K562 (cell line): ENCODE measurements around the gene PPP4R3A. TPM values are rescaled to one million over a fixed set of nuclear protein-coding genes. Genes with fewer than 3 reads are reported as not detected.
A peak's percentile ranks its signal among the peaks of the same experiment; 100 is the strongest.
"Not testable (repeated sequence)": the region's sequence is repeated elsewhere in the genome, so short reads cannot be mapped to it uniquely, and the experiment has no call there.

ENCODE experiments used
- CXXC5 ChIP-seq: fragments of 250-450 bp; sonication (Bioruptor Pico); IDR thresholded peaks from 2 replicates; pipeline ENCODE4 v1.8.0; 2022; ENCODE audit warnings: inconsistent platforms, mild to moderate bottlenecking, moderate library complexity
- GATAD2B ChIP-seq: fragments of 450-650 bp; IDR thresholded peaks from 2 replicates; pipeline ENCODE4 v1.6.1; 2017; ENCODE audit warnings: mild to moderate bottlenecking, borderline replicate concordance
- LCOR ChIP-seq: sonication (generic); formaldehyde crosslinking; IDR thresholded peaks from 2 replicates; pipeline ENCODE4 v1.8.0; 2022; ENCODE audit warnings: mild to moderate bottlenecking, missing genetic modification reagents
- MGA ChIP-seq: fragments of 450-650 bp; IDR thresholded peaks from 2 replicates; pipeline ENCODE4 v1.6.1; 2016; ENCODE audit warnings: mild to moderate bottlenecking, moderate library complexity
- MYC ChIP-seq, 2 experiments: fragments of 250-450 bp in 1 of 2; sonication (Bioruptor Pico) in 1 of 2; IDR thresholded peaks; 2 replicates each; pipeline versions ENCODE4 v1.5.1 to v1.6.1; 2012 to 2021; ENCODE audit warnings: low read depth in 2 of 2, borderline replicate concordance in 1 of 2, improper control_type of control experiment in 1 of 2, low read length in 1 of 2, mild to moderate bottlenecking in 1 of 2, moderate library complexity in 1 of 2
- NONO ChIP-seq, 2 experiments: fragments of 200-400 bp in 1 of 2; fragments of 450-650 bp in 1 of 2; formaldehyde crosslinking in 1 of 2; IDR thresholded peaks; 2 replicates each; pipeline ENCODE4 v1.6.1; 2017; ENCODE audit warnings: low read depth in 2 of 2, mild to moderate bottlenecking in 2 of 2, moderate library complexity in 2 of 2, low read length in 1 of 2
- POLR2AphosphoS5 ChIP-seq: IDR thresholded peaks from 2 replicates; pipeline ENCODE4 v1.6.1; 2011; ENCODE audit warnings: mild to moderate bottlenecking, low read depth, low read length, moderate library complexity; ENCODE audit not compliant: control insufficient read depth, insufficient read depth
- POLR2G ChIP-seq: fragments of 200-400 bp; formaldehyde crosslinking; IDR thresholded peaks from 2 replicates; pipeline ENCODE4 v1.6.1; 2017; ENCODE audit warnings: low read depth, mild to moderate bottlenecking, antibody characterized with exemption, low read length, moderate library complexity
- POLR2H ChIP-seq: IDR thresholded peaks from 2 replicates; pipeline ENCODE4 v1.6.1; 2016; ENCODE audit warnings: missing genetic modification characterization, low read depth, mild to moderate bottlenecking, control low read depth, missing compliant biosample characterization, moderate library complexity
- SUPT5H ChIP-seq: fragments of 450-650 bp; IDR thresholded peaks from 2 replicates; pipeline ENCODE4 v1.6.1; 2016
- TAF9B ChIP-seq: fragments of 450-650 bp; IDR thresholded peaks from 2 replicates; pipeline ENCODE4 v1.6.1; 2018; ENCODE audit warnings: mild to moderate bottlenecking; ENCODE audit not compliant: partially characterized antibody
- polyA plus RNA-seq, 8 experiments: library from polyadenylated mRNA; depleted of rRNA in 4 of 8; stranded (reverse) in 5 of 8; unstranded in 3 of 8; fragments of >200 nt; fragmentation: Nextera tagmentation in 2 of 8; fragmentation: Illumina TruSeq in 1 of 8; extraction: Ambion mirVana in 2 of 8; extraction: Trizol in 1 of 8; gene quantifications; 2 replicates each; pipeline versions ENCODE4 v1.2.1 to v1.2.3, GENCODE V29; 2011 to 2014; ENCODE audit warnings: inconsistent platforms in 1 of 8, missing spikeins in 1 of 8
- total RNA-seq, 7 experiments: library from RNA; depleted of rRNA in 6 of 7; stranded (reverse); fragments of >200 nt in 6 of 7; fragmentation: Illumina TruSeq in 2 of 7; extraction: Trizol in 2 of 7; gene quantifications; 2 replicates each; pipeline versions ENCODE4 v1.2.1 to v1.2.3, GENCODE V29; 2011 to 2021; ENCODE audit warnings: low replicate concordance in 1 of 7
- TF ChIP-seq, protein P1 (sequence below): fragments of 450-650 bp; IDR thresholded peaks from 2 replicates; pipeline ENCODE4 v1.6.1; 2018; ENCODE audit not compliant: partially characterized antibody

The PPP4R3A gene
- total and polyA plus RNA-seq, 9 of the 15 experiments (the other 6 are each of a cell fraction or from before 2014, with no cell fraction given), result 9.5 to 54.9 (median 44.9) TPM

- peak; percentile 65 for TF ChIP-seq MGA
- TF ChIP-seq POLR2H (tag), result peak; percentile 86
- 0 out of 4 replicates have a peak, but pooled peaks of 1 of the 2 experiments have one; percentile 33 for TF ChIP-seq NONO (IDR thresholded peaks at IDR 0.05; ENCODE audit: low read depth in 2 of 2, low read length in 1 of 2)
- TF ChIP-seq GATAD2B, result 0 out of 2 replicates have a peak, but pooled peaks have one; percentile 18
- TF ChIP-seq, protein P1, sequence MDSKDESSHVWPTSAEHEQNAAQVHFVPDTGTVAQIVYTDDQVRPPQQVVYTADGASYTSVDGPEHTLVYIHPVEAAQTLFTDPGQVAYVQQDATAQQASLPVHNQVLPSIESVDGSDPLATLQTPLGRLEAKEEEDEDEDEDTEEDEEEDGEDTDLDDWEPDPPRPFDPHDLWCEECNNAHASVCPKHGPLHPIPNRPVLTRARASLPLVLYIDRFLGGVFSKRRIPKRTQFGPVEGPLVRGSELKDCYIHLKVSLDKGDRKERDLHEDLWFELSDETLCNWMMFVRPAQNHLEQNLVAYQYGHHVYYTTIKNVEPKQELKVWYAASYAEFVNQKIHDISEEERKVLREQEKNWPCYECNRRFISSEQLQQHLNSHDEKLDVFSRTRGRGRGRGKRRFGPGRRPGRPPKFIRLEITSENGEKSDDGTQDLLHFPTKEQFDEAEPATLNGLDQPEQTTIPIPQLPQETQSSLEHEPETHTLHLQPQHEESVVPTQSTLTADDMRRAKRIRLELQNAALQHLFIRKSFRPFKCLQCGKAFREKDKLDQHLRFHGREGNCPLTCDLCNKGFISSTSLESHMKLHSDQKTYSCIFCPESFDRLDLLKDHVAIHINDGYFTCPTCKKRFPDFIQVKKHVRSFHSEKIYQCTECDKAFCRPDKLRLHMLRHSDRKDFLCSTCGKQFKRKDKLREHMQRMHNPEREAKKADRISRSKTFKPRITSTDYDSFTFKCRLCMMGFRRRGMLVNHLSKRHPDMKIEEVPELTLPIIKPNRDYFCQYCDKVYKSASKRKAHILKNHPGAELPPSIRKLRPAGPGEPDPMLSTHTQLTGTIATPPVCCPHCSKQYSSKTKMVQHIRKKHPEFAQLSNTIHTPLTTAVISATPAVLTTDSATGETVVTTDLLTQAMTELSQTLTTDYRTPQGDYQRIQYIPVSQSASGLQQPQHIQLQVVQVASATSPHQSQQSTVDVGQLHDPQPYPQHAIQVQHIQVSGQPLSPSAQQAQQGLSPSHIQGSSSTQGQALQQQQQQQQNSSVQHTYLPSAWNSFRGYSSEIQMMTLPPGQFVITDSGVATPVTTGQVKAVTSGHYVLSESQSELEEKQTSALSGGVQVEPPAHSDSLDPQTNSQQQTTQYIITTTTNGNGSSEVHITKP, result peak; percentile 27
- TF ChIP-seq POLR2G, result peak; percentile 54
- peak; percentile 69 for TF ChIP-seq SUPT5H
- TF ChIP-seq LCOR (CRISPR knock-in tag), result 0 out of 2 replicates have a peak, but pooled peaks have one; percentile 27
- peak; percentile 40 for TF ChIP-seq TAF9B
- peak; percentile 54; the same call in 1 of the 2 replicates for TF ChIP-seq POLR2AphosphoS5
- TF ChIP-seq MYC (IDR thresholded peaks at IDR 0.05; ENCODE audit: low read depth, low read length), result peak; percentile 57; the same call in 1 of the 2 replicates
- TF ChIP-seq MYC (CRISPR knock-in tag; IDR thresholded peaks at IDR 0.05; ENCODE audit: borderline replicate concordance, low read depth), result not testable (repeated sequence)
- 0 out of 2 replicates have a peak, but pooled peaks have one; percentile 19 for TF ChIP-seq CXXC5 (CRISPR knock-in tag)
These were observed 84.6 kb downstream of the PPP4R3A start (continued) for GRCh38 chr14:91425531-91425944.
